AG09309 (cell line): Measurements from ENCODE around the gene ZNF264.
"Not testable (repeated sequence)": the region's sequence is repeated elsewhere in the genome, so short reads cannot be mapped to it uniquely, and the experiment has no call there.

ENCODE experiments used
- DNase-seq: peaks from one replicate; pipeline ENCODE4 v3.0.0-alpha.2; 2010; ENCODE audit warnings: low read depth
- H3K4me3 ChIP-seq: 2 replicates; pipeline ENCODE4 v1.5.1; 2011; ENCODE audit warnings: mild to moderate bottlenecking, low read depth, low read length, moderate library complexity; ENCODE audit not compliant: control insufficient read depth
- TF ChIP-seq, protein P1 (sequence below): IDR thresholded peaks from 2 replicates; pipeline ENCODE4 v1.5.1; 2011; ENCODE audit warnings: mild to moderate bottlenecking, low read depth, low read length, inconsistent platforms; ENCODE audit not compliant: insufficient read depth, control insufficient read depth; ENCODE audit errors: missing control alignments

The ZNF264 gene

DNA sequence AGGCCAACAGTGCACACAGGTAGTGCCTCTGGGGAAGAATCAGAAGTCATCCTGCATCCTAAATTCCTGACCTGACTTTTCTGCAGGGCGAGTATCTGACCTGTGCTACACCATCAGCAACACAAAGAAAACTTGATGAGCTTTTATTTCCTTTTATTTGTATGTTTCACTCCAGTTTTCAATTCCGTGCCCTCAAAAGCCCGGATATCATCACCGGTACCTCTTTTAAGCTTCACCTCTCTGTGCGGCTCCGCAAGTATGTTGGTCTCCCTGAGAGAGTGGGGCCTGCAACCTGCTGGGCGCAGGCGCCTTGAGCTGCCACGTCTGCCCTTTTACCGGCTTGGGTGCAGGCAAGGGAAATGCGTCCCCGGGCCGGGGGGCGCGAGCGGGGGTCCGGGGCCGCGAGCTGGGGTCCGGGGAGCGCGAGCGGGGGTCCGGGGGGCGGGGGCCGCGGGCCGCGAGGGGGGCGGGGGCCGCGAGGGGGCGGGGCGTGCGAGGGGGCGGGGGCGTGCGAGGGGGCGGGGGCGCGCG lies 19.7 kb upstream of the ZNF264 start:
- peak overlapping the region; percentile 15 for H3K4me3 ChIP-seq
- TF ChIP-seq, protein P1, sequence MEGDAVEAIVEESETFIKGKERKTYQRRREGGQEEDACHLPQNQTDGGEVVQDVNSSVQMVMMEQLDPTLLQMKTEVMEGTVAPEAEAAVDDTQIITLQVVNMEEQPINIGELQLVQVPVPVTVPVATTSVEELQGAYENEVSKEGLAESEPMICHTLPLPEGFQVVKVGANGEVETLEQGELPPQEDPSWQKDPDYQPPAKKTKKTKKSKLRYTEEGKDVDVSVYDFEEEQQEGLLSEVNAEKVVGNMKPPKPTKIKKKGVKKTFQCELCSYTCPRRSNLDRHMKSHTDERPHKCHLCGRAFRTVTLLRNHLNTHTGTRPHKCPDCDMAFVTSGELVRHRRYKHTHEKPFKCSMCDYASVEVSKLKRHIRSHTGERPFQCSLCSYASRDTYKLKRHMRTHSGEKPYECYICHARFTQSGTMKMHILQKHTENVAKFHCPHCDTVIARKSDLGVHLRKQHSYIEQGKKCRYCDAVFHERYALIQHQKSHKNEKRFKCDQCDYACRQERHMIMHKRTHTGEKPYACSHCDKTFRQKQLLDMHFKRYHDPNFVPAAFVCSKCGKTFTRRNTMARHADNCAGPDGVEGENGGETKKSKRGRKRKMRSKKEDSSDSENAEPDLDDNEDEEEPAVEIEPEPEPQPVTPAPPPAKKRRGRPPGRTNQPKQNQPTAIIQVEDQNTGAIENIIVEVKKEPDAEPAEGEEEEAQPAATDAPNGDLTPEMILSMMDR = no peak
- no peak for DNase-seq

DNA sequence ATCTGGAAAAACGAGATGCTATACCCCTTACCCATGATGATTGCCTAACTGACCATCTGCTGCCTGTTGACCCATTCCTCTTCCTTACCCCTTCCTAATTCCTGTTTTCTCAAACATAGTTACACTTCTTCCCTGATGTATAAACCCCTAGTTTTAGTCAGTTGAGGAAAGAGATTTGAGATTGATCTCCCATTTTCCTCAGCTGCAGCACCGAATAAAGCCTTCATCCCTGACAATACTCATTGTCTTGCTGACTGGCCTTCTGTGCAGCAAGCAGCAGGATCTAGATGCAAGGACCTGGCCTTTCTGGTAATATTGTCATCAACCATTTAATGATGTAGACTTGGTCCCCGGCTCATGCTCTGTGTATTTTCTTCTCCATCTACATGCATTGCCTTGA lies 999 bp upstream of the ZNF264 start:
- no peak overlapping the region for H3K4me3 ChIP-seq
- DNase-seq = no peak
- TF ChIP-seq, protein P1 = no peak

DNA sequence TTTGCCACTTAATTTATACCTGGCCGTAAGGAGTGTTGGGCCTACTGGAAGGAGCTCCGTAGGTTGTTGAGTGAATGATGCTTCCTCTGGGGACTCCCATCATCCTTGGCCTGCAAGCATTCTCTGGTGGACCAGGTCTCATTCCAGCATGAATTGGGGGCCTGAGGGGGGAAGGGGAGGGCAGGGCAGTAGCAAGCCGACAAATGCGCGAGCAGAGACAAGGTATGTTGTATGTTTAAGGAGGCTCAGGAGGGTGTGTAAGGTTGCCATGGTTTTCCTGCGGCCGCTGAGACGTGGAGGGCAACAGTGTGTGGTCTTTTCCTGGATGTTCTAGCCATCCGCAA lies 749 bp downstream of the ZNF264 start:
- no peak for DNase-seq
- peak overlapping the region; percentile 83 for H3K4me3 ChIP-seq
- TF ChIP-seq, protein P1 = no peak

DNA sequence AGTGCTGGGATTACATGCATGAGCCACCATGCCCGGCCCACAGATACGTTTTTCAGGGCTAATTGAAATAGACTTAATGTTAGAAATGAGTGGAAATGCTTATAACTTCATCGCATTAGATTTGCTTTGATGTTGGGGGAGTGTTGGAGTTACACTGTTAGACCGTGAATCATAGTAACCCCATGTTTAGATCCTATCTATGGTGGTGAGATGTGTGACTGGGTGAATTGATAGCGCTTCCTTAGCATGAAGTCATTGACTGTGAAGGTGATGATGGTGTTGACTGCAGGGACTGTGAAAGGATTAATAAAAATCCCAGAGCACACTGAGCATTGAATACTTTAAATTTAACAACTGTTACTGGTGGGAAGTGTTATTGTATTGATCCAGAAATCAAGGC lies 1.7 kb downstream of the ZNF264 start:
- TF ChIP-seq, protein P1 = no peak
- DNase-seq = no peak
- peak overlapping the region; percentile 83; the same call in 1 of the 2 replicates for H3K4me3 ChIP-seq

DNA sequence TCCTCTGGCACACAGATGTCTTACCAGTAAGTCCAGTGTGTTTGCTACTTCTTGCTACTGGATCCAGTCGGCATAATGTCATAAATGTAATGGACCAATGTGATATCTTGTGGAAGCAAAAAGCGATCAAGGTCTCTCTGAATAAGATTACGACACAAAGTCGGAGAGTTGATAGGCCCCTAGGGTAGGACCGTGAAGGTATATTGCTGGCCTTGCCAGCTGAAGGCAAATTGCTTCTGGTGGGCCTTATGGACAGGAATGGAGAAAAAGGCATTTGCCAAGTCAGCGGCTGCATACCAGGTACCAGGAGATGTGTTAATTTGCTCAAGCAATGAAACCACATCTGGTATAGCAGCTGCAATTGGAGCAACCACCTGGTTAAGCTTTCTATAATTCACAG lies 6.6 kb downstream of the ZNF264 start:
- DNase-seq, H3K4me3 ChIP-seq: not testable (repeated sequence)

DNA sequence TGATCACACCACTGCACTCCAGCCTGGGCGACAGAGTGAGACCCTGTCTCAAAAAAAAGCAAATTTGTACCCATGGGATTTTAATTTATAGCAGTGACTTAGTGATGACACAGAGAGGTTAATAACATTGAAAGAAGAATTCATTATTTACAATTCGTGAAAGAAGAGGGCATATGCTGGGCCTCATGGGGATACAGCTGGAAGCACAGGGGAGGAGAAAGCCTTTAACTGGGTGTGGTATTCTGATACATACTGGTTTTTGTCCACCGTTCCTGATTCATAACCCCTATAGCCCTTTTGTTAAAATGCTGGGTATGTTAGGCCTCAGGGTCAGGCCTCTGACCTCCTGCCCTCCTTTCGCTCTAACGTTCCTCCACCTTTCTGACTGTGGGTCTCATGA lies 10.9 kb downstream of the ZNF264 start:
- no peak overlapping the region for H3K4me3 ChIP-seq
- TF ChIP-seq, protein P1 = no peak
- no peak for DNase-seq

DNA sequence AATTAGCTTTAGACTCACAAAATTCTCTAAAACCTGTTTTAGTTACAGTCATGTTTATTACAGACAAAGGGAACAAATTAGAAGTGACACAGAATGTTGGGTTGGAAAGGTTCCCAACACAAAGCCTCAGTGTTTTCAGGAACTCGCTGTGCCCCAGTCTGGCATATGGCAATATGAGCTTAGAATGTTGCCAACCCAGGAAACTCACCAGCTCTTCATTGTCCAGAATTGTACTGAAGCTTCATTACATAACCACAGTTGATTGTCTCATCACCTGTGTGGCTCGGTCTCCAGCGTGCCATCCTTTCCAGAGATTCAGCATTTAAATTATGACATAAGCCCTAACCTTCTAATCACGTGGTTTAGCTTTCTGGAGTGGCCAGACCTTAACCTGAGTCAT lies 19.1 kb downstream of the ZNF264 start:
- TF ChIP-seq, protein P1 = no peak
- no peak overlapping the region for H3K4me3 ChIP-seq
- no peak for DNase-seq

DNA sequence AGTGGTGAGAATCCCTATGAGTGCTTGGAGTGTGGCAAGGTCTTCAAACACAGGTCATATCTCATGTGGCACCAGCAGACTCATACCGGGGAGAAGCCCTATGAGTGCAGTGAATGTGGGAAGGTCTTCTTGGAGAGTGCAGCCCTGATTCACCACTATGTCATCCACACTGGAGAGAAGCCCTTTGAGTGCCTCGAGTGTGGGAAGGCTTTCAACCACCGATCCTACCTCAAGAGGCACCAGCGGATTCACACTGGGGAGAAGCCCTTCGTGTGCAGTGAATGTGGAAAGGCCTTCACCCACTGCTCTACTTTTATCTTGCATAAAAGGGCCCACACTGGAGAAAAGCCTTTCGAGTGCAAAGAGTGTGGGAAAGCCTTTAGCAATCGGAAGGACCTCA lies 20.8 kb downstream of the ZNF264 start:
- TF ChIP-seq, protein P1 = no peak
- no peak overlapping the region for H3K4me3 ChIP-seq
- no peak for DNase-seq
